SW480 (cell line): ENCODE data around the gene MYBBP1A.

Source experiments
- DNase-seq: peaks from one replicate; pipeline ENCODE4 v3.0.0-alpha.2; 2016; ENCODE audit warnings: low spot score

Gene MYBBP1A

GRCh38 chr17:4548061-4548461 is 7.1 kb downstream of the MYBBP1A start:
- no peak for DNase-seq

GRCh38 chr17:4547118-4547906 is 7.9 kb downstream of the MYBBP1A start:
- DNase-seq: no peak

DNA sequence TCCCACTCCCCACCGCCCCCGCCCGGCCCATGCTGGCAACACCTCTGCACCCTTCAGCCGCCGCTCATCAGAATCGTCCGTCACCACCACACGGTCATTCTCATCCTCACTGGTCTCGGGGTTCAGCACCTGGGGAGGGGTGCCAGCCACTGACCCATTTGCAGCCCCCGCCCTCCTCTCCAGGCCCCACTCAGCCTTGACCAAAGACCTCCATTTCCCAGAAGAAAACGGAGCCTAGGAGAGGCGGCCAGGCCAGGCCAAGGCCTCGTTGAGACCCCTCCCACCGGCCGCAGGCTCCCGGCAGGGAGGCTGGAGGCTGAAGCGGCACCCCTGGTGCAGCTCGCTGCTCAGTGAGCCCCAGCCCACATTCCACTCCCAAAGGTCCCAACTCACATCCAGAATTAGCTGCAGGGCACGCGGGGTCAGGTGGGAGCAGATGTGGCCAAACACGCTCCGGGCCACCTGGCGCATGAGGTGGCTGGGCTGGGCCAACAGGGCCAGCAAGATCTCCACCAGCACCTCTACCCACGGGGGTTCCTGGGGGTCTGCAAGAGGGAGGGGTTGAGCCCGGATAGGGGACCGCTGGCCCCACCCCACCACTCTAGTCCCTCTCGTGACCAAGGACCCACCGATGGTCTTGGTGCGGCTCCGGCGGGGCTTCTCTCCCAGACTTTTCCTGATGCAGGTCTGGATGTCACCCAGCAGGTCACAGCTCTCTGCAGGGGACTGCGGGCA is 9.8 kb downstream of the MYBBP1A start:
- no peak for DNase-seq

DNA sequence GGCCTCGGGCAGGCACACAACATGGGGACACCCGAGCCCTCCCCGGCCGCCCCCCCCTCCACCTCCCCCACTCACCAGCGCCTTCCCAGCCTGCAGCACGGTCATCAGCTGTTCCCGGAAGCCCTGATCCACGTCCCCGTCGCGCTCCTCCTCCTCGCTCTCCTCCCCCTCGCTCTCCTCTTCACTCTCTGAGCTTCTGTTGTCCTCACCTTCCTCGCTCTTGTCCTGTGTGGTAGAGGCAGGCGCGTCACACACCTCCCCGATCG is 10.3 kb downstream of the MYBBP1A start:
- no peak for DNase-seq

- no peak for DNase-seq
Observed at GRCh38 chr17:4544135-4544950, 10.8 kb downstream of the MYBBP1A start.

GRCh38 chr17:4543557-4544026 is 11.6 kb downstream of the MYBBP1A start:
- no peak for DNase-seq

DNA sequence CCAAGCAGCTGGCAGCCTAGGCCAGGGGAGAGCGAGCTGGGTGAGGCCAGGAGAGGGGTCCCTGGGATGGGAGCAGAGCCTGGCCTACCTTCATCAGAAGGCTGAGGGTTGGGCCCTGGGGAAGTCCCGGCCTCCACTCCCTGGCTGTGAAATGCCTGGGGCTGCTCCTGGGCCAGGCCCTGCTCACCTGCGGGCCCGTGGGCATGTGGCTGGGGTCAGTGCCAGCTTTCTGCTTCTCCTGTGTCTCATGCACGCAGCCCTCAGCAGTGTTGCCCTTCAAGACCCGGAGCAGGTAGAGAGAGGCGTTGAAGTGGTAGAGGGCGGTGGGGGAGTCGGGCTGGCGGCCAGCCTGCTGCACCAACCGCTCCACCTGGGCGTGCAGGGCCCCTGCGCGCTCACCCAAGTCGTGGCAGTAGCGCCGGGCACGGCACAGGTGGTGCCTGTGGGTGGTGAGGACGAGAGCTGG is 12.4 kb downstream of the MYBBP1A start:
- no peak for DNase-seq

- DNase-seq: no peak
Observed at GRCh38 chr17:4542003-4542725, 13.0 kb downstream of the MYBBP1A start.

GRCh38 chr17:4541328-4542002 is 13.7 kb downstream of the MYBBP1A start:
- no peak for DNase-seq

DNA sequence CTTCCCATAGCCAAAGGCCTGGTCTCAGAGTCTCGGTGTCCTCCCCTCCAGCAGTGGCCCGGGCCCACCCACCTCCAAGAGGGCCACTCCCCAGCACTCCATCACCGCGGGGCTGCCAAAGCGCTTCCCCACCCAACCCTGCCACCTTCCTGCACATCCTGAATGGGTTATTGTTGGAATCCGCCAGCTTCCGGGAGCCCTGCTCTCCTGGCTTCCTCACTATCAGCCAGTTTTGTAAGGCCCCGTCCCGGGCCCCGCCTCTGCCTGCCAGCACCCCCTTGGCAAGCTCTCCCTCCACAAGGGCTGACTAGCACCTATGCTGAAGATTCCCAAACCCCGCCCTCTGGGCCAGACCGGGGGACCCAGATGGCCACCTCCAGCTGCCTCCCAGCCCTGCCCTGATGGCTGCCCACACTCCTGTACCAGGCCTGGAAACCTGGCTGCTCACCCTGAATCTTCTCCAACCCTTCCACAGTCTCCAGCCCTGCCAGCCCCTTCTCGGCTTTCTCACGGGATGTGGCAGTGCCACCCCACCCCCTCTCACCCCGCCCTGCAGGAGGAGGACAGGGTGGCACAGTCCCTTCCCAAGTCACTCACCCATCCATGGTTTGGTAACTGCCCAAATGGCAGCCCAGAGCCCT is 14.4 kb downstream of the MYBBP1A start:
- DNase-seq: no peak

GRCh38 chr17:4540224-4540651 is 14.9 kb downstream of the MYBBP1A start:
- no peak for DNase-seq

DNA sequence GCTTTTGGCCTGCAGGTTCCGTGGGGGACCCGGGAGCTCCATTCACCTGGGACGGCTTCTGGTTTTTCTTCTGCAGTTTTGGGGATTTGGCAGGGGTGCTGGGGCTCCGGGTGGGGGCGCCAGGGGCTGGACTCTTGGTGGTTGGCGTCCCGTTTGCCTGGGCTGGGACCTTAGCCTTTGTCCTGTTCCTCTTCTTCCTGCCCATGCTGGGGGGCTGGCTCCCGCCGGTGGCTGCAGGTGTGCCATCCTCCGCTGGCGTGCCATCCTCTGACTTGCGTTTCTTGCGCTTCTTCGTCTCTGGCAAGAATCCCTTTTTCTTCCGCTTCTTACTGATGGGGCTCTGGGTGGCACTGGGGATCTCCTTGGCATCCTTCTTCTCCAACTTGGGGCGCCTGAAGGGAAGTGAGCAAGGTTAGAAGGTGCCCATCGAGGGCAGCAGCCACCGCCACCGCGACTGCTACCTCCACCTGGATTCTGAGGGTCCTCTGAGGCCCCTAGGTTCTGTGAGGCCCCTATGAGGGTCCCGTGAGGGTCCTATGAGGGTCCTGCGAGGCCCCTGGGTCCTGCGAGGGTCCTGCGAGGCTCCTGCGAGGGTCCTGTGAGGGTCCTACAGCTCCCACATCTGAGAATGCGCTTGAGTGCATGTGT is 15.5 kb downstream of the MYBBP1A start:
- DNase-seq: no peak

GRCh38 chr17:4539025-4539424 is 16.2 kb downstream of the MYBBP1A start:
- no peak for DNase-seq

GRCh38 chr17:4538236-4539002 is 16.8 kb downstream of the MYBBP1A start:
- DNase-seq: no peak

- DNase-seq: no peak
Observed at GRCh38 chr17:4537451-4538235, 17.5 kb downstream of the MYBBP1A start.

DNA sequence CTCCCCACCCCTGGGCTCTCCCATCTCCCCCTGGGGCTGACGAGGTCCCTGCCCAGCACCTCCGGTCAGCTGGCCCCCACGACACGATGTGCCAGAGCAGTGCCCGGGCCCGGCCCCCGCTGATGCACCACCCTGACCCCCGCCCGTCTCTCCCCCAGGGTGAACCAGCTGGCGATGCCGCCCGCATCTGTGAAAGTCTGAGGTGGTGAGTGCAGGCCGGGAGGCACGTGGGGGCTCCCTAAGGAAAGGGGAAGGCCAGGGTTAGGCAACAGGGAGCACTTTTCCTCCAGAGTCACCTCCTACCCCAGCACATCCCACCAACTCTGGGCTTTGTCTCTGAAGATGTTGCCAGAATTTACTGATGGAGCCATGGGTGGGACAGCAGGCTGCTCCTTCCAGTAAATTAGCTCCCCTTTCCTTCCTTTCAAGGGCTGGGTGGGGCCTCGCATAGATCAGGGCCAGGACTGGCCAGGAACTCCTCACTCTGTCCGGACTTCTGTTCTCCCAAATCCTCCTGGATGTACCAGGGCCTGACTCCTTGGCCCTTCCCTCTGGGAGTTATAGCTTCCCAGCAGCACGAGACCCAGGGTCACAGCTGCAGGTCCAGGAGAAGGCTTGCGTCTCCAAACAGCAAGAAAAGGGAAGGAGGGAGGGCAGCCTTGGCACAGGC is 18.3 kb downstream of the MYBBP1A start:
- no peak for DNase-seq

DNA sequence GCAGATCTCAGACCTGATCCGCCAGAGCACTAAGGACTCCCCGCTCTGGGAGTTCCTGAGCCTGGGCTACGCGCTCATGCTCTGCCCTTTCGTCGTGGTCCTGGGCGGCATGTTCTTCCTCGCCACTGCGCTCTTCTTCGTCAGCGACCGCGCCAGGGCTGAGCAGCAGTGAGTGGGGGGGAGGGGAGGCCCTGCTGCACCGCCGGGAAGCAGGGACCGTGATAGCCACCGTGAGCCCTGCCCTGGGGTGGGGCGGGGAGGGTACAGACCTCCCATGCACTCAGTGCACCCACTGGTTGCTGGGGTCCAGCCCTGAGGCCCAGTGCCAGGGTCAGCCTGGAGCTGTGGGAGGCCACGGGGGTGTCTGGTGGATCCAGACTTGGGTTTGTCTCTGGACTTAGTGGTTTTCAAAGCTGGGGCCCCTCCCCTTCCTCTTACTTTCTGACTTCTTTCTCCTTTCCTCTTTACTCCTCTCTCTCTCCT is 18.9 kb downstream of the MYBBP1A start:
- DNase-seq: no peak

DNA sequence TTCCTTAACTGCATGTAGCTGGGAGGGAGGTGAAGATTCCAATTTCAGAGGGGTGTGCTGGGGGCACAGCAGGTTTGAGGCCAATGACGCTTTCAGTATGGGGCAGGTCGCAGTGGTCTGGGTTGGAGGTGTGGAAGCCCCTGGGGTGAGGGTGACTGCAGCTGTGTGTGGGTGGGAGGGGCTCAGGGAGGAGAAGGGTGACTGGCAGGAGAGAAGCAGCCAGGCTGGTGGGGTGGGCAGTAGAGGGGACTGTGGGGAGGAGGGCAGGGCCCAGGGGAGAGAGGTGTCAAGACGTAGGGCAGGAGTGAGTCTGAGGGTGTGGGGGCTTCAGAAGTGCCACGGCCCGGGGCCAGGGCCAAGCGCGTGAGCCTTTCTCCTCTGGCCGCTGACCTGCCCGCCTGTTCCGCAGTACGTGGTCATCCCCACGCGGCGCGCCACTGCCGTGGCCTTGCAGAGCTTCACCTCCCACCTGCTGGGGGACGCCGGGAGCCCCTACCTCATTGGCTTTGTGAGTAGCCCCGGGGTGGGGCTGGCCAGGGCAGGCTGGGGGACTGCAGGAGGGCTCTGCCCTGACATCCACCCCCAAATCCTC is 19.4 kb downstream of the MYBBP1A start:
- no peak for DNase-seq
